MM.1S (cell line): ENCODE data around the gene NFX1.

Experiments used
- DNase-seq: peaks from one replicate; pipeline ENCODE4 v3.0.0-alpha.2; 2015
- H2AFZ ChIP-seq: fragments of 300-600 bp; sonication (generic); 2 replicates; pipeline ENCODE4 v1.6.0; 2016; ENCODE audit warnings: antibody characterized with exemption, low read length
- H3F3A ChIP-seq: fragments of 300-600 bp; sonication (generic); 2 replicates; pipeline ENCODE4 v1.6.1; 2016; ENCODE audit warnings: mild to moderate bottlenecking, antibody characterized with exemption, low read length, moderate library complexity, mixed read lengths; ENCODE audit not compliant: insufficient read depth
- H3K27ac ChIP-seq: fragments of 300-600 bp; sonication (generic); 2 replicates; pipeline ENCODE4 v1.5.1; 2016; ENCODE audit warnings: mild to moderate bottlenecking, low read length
- H3K27me3 ChIP-seq: fragments of 300-600 bp; sonication (generic); replicated peaks from 2 replicates; pipeline ENCODE4 v1.6.0; 2016; ENCODE audit warnings: low read length; ENCODE audit not compliant: insufficient read depth
- H3K36me3 ChIP-seq: fragments of 300-600 bp; sonication (generic); replicated peaks from 2 replicates; pipeline ENCODE4 v1.6.1; 2016; ENCODE audit warnings: mild to moderate bottlenecking, low read length, mixed read lengths; ENCODE audit not compliant: insufficient read depth
- H3K4me1 ChIP-seq: fragments of 300-600 bp; sonication (generic); 2 replicates; pipeline ENCODE4 v1.6.1; 2016; ENCODE audit warnings: low read length, mixed read lengths
- H3K4me2 ChIP-seq: fragments of 300-600 bp; sonication (generic); 2 replicates; pipeline ENCODE4 v1.6.0; 2016; ENCODE audit warnings: low read depth, low read length
- H3K4me3 ChIP-seq: fragments of 300-600 bp; sonication (generic); 2 replicates; pipeline ENCODE4 v1.5.1; 2016; ENCODE audit warnings: low read length, mixed read lengths
- H3K79me2 ChIP-seq: fragments of 300-600 bp; sonication (generic); 2 replicates; pipeline ENCODE4 v1.6.1; 2016; ENCODE audit warnings: mixed run types, low read length, mixed read lengths
- H3K9ac ChIP-seq: fragments of 300-600 bp; sonication (generic); 2 replicates; pipeline ENCODE4 v1.6.1; 2016; ENCODE audit warnings: low read length, mixed read lengths
- H3K9me2 ChIP-seq: fragments of 300-600 bp; sonication (generic); replicated peaks from 2 replicates; pipeline ENCODE4 v1.6.1; 2016; ENCODE audit warnings: mild to moderate bottlenecking, low read length, mixed read lengths; ENCODE audit not compliant: insufficient read depth
- H3K9me3 ChIP-seq: fragments of 300-600 bp; sonication (generic); replicated peaks from 2 replicates; pipeline ENCODE4 v1.6.1; 2016; ENCODE audit warnings: mild to moderate bottlenecking, low read length, mixed read lengths; ENCODE audit not compliant: insufficient read depth
- H4K20me1 ChIP-seq: fragments of 300-600 bp; sonication (generic); 2 replicates; pipeline ENCODE4 v1.6.1; 2016; ENCODE audit warnings: mild to moderate bottlenecking, low read length, moderate library complexity, mixed read lengths; ENCODE audit not compliant: insufficient read depth
- CTCF ChIP-seq: fragments of 300-600 bp; sonication (generic); IDR thresholded peaks from 2 replicates; pipeline ENCODE4 v1.5.1; 2016; ENCODE audit warnings: antibody characterized with exemption, low read length, mixed read lengths
- EZH2 ChIP-seq: fragments of 300-600 bp; sonication (generic); optimal IDR thresholded peaks from 2 replicates; pipeline ENCODE3; 2017; ENCODE audit warnings: low read depth, mild to moderate bottlenecking, antibody characterized with exemption, low read length, mixed read lengths
- EZH2phosphoT487 ChIP-seq: fragments of 300-600 bp; sonication (generic); IDR thresholded peaks from 2 replicates; pipeline ENCODE4 v1.6.1; 2018; ENCODE audit warnings: antibody characterized with exemption, low read length

NFX1 gene

GRCh38 chr9:33366979-33367480 lies 76.7 kb downstream of the NFX1 start:
- no peak overlapping the region for H3K27ac ChIP-seq
- H3K36me3 ChIP-seq: no peaks in the 10 kb centered on the region
- no peak overlapping the region for H3K4me2 ChIP-seq
- no peaks in the 10 kb centered on the region for H3K9me3 ChIP-seq
- H3K27me3 ChIP-seq: no peaks in the 10 kb centered on the region
- no peaks in the 10 kb centered on the region for H3K9me2 ChIP-seq
- no peak for DNase-seq
- H4K20me1 ChIP-seq: no peaks in the 10 kb centered on the region
- H3K79me2 ChIP-seq: no peaks in the 10 kb centered on the region
- H2AFZ ChIP-seq: no peak overlapping the region
- TF ChIP-seq EZH2phosphoT487 (no peak), CTCF (no peak), EZH2 (no peak)
- H3K4me3 ChIP-seq: no peak overlapping the region
- no peaks in the 10 kb centered on the region for H3F3A ChIP-seq
- no peaks in the 10 kb centered on the region for H3K4me1 ChIP-seq
- no peak overlapping the region for H3K9ac ChIP-seq

GRCh38 chr9:33372900-33373299 lies 82.6 kb downstream of the NFX1 start:
- DNase-seq: no peak
- no peak overlapping the region for H3K27ac ChIP-seq
- H3F3A ChIP-seq: no peaks in the 10 kb centered on the region
- TF ChIP-seq CTCF (no peak), EZH2phosphoT487 (no peak), EZH2 (no peak)
- H3K9me2 ChIP-seq: no peaks in the 10 kb centered on the region
- no peak overlapping the region for H2AFZ ChIP-seq
- H3K4me3 ChIP-seq: no peak overlapping the region
- no peak overlapping the region for H3K9ac ChIP-seq
- no peaks in the 10 kb centered on the region for H3K4me1 ChIP-seq
- no peak overlapping the region for H3K4me2 ChIP-seq
- H3K27me3 ChIP-seq: no peaks in the 10 kb centered on the region
- H3K79me2 ChIP-seq: no peaks in the 10 kb centered on the region
- no peaks in the 10 kb centered on the region for H4K20me1 ChIP-seq
- no peaks in the 10 kb centered on the region for H3K9me3 ChIP-seq
- H3K36me3 ChIP-seq: no peaks in the 10 kb centered on the region

- Histone ChIP-seq H3K9me3 (no peaks in the 10 kb centered on the region), H3F3A (no peaks in the 10 kb centered on the region), H3K4me1 (no peaks in the 10 kb centered on the region), H4K20me1 (no peaks in the 10 kb centered on the region), H3K79me2 (no peaks in the 10 kb centered on the region), H3K36me3 (no peaks in the 10 kb centered on the region), H3K4me2 (no peak overlapping the region), H3K27me3 (no peaks in the 10 kb centered on the region), H3K4me3 (no peak overlapping the region), H3K9ac (no peak overlapping the region), H3K9me2 (no peaks in the 10 kb centered on the region), H3K27ac (no peak overlapping the region), H2AFZ (no peak overlapping the region)
- no peak for DNase-seq
- no peak for TF ChIP-seq EZH2phosphoT487
- TF ChIP-seq EZH2: no peak
- TF ChIP-seq CTCF: no peak
Observed at GRCh38 chr9:33374190-33374589, 83.9 kb downstream of the NFX1 start.
